Panc1 (cell line): ENCODE results near the gene PELI2.

Experiments
- CTCF ChIP-seq: fragments of 450-650 bp; IDR thresholded peaks from 2 replicates; pipeline ENCODE4 v1.5.1; 2017; ENCODE audit warnings: mild to moderate bottlenecking
- POLR2AphosphoS5 ChIP-seq: IDR thresholded peaks from 2 replicates; pipeline ENCODE4 v1.6.1; 2012; ENCODE audit warnings: mild to moderate bottlenecking, low read depth, low read length, moderate library complexity
- REST ChIP-seq, 2 experiments: IDR thresholded peaks; 2 replicates each; pipeline ENCODE4 v1.6.1; 2011 to 2012; ENCODE audit warnings: low read depth in 2 of 2, control low read depth in 1 of 2, low read length in 1 of 2, mild to moderate bottlenecking in 1 of 2, moderate library complexity in 1 of 2; ENCODE audit not compliant: insufficient read depth in 1 of 2
- SIN3A ChIP-seq: IDR thresholded peaks from 2 replicates; pipeline ENCODE4 v1.6.1; 2012; ENCODE audit warnings: low read depth, mild to moderate bottlenecking, low read length, moderate library complexity, borderline replicate concordance; ENCODE audit not compliant: insufficient read depth
- TCF7L2 ChIP-seq: IDR thresholded peaks from 2 replicates; pipeline ENCODE4 v1.6.1; 2011; ENCODE audit warnings: mild to moderate bottlenecking, low read depth, low read length, inconsistent platforms

- TF ChIP-seq REST (IDR thresholded peaks at IDR 0.05; ENCODE audit: insufficient read depth in 1 of 2, low read depth in 2 of 2, low read length in 1 of 2) (no peak), CTCF (no peak), TCF7L2 (no peak), SIN3A (no peak), POLR2AphosphoS5 (no peak)
These were observed 106.0 kb downstream of the PELI2 start for GRCh38 chr14:56224229-56224628.
